SK-N-MC (cell line): ENCODE measurements around the gene HP1BP3.

Source experiments
- DNase-seq: peaks from one replicate; pipeline ENCODE4 v3.0.0-alpha.2; 2011; ENCODE audit warnings: low read depth, low spot score
- H3K27ac ChIP-seq: fragments of 200-600 bp; sonication (generic); 2 replicates; pipeline ENCODE4 v1.5.1; 2016; ENCODE audit warnings: mixed run types
- H3K36me3 ChIP-seq: fragments of 200-600 bp; sonication (generic); 2 replicates; pipeline ENCODE4 v1.6.1; 2017; ENCODE audit warnings: antibody characterized with exemption, low read length, mixed read lengths; ENCODE audit not compliant: insufficient read depth
- H3K4me3 ChIP-seq: fragments of 200-600 bp; sonication (generic); 2 replicates; pipeline ENCODE4 v1.5.1; 2016
- H3K9ac ChIP-seq: fragments of 200-600 bp; sonication (generic); 2 replicates; pipeline ENCODE4 v1.8.0; 2017; ENCODE audit warnings: mixed run types, mixed read lengths; ENCODE audit not compliant: insufficient read length
- H3K9me3 ChIP-seq: fragments of 200-600 bp; sonication (generic); 2 replicates; pipeline ENCODE4 v1.6.1; 2017; ENCODE audit warnings: low read depth, mild to moderate bottlenecking, antibody characterized with exemption, low read length, moderate library complexity, mixed read lengths
- EZH2 ChIP-seq: fragments of 200-600 bp; sonication (generic); IDR thresholded peaks from one replicate; pipeline ENCODE4 v1.6.1; 2017; ENCODE audit warnings: antibody characterized with exemption
- FOXP2 ChIP-seq: optimal IDR thresholded peaks from 2 replicates; pipeline ENCODE3; 2011; ENCODE audit warnings: mild to moderate bottlenecking, moderate library complexity; ENCODE audit not compliant: insufficient read depth; ENCODE audit errors: extremely low read length, control extremely low read depth
- POLR2AphosphoS5 ChIP-seq: IDR thresholded peaks from 2 replicates; pipeline ENCODE4 v1.6.1; 2012; ENCODE audit warnings: mild to moderate bottlenecking, low read depth, low read length, borderline replicate concordance

HP1BP3 gene

DNA sequence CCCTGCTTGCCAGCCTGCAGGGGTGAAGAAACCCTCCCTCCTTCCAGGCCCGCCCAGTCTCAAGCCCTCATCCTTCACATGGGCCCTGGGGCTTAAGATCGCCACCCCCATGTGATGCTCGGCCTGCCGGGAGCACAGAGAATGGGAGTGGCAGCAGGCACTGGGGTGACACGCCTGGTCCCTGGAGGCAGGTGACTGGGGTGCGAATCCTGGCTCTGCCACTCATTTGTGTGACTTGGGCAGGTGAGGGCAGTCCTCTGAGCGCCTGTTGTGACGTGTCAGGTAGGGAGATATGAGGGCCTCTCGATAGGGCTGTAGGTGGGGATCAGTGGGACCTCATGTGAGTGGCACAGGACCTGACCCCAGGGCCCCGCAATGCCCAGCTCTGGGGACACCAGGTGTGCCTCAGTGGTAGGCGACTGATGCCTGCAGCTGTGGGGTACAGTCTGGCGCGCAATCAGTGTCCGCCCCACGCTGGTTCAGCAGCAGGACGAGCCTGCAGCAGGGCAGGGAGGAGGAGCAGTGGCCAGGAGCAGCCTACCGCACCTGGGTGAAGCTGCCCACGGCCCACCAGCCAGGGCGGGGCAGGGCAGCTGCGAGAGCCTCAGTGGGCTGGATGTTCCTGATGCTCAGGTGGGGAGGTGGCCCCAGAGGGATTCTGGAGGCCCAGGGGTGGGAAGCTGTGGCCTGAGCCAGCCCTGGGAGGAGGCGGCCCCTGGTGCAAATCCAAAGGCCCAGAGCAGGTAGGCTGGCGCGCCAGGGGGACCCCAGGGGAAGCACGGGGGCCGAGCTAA, 60.8 kb downstream of the HP1BP3 start:
- TF ChIP-seq POLR2AphosphoS5 (no peak), FOXP2 (no peak), EZH2 (no peak)
- Histone ChIP-seq H3K4me3 (no peak overlapping the region), H3K9ac (no peak overlapping the region), H3K9me3 (no peaks in the 10 kb centered on the region), H3K36me3 (no peaks in the 10 kb centered on the region), H3K27ac (no peak overlapping the region)
- DNase-seq, result no peak

DNA sequence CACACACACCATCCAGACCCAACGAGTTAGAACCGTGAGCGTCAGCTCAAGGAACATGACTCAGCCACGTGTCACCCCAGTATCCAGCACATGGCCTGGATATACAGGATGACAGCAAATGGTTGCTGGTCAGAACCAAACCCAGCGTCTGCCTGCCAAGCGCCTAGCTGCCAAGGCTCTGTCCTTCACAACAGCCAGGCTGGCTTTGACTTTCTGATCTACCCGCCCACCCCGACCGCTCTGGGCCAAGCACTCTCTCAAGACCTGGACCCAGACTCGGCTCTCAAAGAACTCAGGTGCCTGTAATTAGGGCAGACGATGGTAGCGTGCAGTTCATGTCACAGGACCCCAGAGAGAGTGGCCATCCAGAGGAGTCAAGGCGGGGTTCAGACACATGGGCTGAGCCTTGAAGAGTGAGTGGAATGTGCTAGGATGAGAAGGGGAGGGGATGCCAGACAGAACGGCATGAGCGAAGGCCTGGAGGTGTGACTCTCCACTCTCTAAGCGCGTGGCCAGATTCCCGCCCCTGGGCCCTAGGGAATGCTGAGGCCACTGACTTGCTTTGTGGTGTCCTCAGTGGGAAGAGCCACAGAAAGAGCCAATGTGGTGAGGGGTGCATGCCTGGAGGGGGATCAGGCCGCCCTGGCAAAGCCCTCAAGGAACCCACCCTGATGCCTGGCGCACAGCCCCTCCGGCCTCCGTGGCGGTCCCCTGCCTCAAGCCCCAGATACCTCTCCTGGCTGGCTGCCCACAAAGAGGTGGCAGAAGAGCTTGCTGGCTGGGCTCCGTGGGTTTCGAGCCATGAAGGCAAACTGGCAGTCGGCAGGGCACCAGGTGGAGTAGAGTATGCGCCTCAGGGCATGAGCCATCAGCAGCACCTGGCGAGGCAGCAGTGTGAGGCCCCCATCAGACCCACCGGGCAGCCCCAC, 61.7 kb downstream of the HP1BP3 start:
- H3K27ac ChIP-seq, result no peak overlapping the region
- no peak overlapping the region for H3K9ac ChIP-seq

DNA sequence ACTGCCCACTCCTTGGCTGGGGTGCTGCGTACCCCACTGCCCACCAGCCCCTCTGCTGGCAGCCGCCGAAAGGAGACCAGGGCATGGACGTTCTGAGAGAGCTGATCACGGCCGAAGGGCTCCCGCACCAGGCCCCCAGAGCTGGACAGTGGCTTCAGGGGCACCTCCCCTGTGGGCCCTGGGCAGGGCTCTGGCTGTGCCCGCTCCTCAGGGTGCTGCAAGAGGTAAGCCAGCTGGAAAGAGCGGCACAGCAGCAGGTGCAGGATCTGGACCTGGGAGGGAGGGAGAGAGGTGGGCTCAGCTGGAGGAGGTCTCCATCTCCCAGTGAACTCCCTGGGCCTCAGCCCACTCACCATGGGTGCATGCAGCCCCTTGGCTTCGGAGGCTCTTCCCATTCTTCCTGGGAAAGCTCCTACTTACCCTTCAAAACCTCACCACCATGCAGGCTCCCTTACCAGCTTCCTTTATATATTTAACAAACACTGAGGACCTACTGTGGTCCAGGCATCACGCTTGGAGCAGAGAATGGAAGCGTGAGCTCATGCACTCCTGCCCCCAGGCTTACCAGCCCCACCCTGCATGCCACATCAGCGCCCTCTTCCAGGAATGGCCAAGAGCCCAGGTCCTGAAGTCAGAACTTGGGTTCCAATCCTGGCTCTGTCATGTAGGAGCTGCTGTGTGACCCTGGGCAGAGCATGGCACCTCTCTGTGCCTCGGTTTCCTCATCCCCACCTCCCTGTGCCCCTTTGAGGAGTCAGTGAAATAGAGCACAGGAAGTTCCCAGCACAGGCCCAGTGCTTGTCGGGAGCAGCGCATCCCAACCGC, 62.5 kb downstream of the HP1BP3 start:
- no peak for DNase-seq
- H3K4me3 ChIP-seq, result no peak overlapping the region
- H3K36me3 ChIP-seq, result no peaks in the 10 kb centered on the region
- no peak overlapping the region for H3K9ac ChIP-seq
- no peak overlapping the region for H3K27ac ChIP-seq
- H3K9me3 ChIP-seq, result no peaks in the 10 kb centered on the region
- TF ChIP-seq EZH2 (no peak), POLR2AphosphoS5 (no peak), FOXP2 (no peak)

More for the DNA sequence above, 61.7 kb downstream of the HP1BP3 start:
- TF ChIP-seq POLR2AphosphoS5, result no peak
- TF ChIP-seq EZH2, result no peak
- no peak for TF ChIP-seq FOXP2
- Histone ChIP-seq H3K9me3 (no peaks in the 10 kb centered on the region), H3K4me3 (no peak overlapping the region), H3K36me3 (no peaks in the 10 kb centered on the region)
- DNase-seq, result no peak

DNA sequence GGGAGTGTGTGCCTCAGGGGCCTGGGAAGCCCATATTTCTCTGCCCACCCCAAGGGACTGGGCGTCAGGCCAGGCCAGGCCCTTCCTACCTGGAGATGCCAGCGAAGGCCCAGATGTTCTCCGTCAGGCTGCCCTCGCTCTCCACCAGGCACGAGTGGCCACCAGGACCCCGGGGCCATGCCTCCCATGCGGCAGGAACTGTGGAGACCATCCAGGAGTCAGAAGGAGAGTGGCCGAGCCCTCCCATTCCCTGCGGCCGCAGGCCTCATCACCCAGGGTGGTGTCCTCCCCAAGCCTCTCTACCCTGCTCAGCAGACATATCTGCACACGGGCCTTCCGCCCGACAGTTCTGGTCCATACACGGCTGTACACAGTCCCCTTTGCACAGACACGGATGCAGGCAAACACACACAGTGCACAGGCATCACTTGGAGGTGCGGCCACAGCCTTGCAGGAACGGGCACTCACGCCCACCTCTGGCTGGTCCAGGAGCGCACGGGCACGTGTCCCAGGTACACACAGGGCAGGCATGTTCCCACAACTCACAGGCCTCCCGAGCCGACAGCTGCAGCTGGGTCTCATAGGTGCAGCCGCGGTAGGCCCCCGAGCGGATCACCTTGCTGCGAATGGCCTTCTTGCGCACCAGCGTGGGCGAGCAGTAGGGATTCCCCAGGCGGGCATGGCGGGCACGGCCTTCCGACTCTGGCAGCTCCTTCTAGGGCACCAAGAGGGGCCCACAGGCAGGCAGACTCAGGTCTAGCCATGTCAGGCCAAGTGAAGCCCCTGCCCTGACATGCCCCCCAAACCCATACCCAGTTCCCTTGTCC, 63.4 kb downstream of the HP1BP3 start:
- Histone ChIP-seq H3K36me3 (no peaks in the 10 kb centered on the region), H3K9me3 (no peaks in the 10 kb centered on the region), H3K4me3 (no peak overlapping the region), H3K27ac (no peak overlapping the region), H3K9ac (no peak overlapping the region)
- no peak for TF ChIP-seq POLR2AphosphoS5
- no peak for TF ChIP-seq EZH2
- no peak for TF ChIP-seq FOXP2
- no peak for DNase-seq

DNA sequence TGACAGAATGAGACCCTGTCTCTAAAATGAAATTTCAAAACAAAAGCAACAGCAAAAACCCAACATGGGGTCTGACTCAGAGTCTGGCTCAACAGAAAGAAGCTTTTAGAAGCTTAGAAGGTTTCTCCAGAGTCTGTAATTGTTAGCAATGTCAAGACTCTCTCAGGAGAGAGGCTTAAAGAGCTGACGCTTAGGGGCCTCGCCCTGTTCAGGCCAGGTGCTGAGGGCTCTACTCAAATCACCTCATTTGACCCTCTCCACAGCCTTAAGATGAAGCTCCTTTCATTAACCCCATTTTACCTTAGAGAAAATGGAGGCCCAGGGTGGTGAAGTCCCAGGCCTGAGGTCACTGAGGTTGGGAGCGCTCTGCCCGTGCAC, 64.0 kb downstream of the HP1BP3 start:
- H3K9me3 ChIP-seq, result no peaks in the 10 kb centered on the region
- H3K4me3 ChIP-seq, result no peak overlapping the region
- no peaks in the 10 kb centered on the region for H3K36me3 ChIP-seq
- TF ChIP-seq EZH2 (no peak), POLR2AphosphoS5 (no peak), FOXP2 (no peak)
- no peak overlapping the region for H3K27ac ChIP-seq
- no peak for DNase-seq
- H3K9ac ChIP-seq, result no peak overlapping the region

DNA sequence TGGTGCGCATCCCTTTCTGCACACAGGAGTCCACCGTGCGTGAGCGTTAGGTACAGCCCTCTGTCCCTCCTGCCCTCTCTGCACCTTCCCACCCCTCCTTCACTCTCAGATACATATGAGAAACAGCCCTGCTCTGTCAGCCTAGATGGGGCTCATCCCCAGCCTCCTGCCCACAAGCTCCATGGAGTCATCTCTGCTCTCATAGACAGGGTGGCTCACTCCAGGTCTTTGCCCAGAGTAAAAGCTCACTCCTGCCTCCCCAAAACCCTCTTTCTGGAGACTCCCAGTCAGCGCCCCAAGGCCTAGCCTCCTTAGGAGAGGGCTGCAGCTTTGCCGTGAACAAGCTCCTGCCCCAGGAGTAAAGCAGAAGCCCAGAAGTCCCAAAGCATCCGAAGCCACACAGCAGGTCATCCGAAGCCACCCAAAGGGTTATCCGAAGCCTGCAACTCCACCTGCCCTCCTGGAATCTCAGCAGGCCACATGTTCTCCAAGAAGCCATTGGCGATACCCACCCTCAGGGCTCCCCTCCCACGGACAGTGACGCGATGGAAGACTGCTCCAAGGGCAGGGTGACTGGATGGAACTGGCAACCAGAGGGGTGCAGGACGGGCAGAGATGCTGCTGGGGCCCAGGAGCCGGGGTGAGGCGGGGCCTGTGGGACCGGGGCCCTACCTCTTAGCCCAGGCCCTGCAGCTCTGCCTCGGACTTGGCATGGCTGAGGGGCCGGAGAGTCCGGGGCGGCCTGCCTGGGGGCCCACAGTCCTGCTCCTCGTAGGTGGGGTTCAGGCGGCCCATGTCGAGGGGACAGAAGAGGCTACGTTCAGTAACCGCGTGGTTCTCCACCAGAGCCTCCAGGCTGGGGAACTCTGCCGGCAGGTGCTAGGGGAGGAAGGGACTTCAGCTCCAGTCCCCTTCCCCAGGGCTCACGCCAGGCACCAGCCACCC, 65.7 kb downstream of the HP1BP3 start:
- no peaks in the 10 kb centered on the region for H3K9me3 ChIP-seq
- no peak overlapping the region for H3K4me3 ChIP-seq
- no peaks in the 10 kb centered on the region for H3K36me3 ChIP-seq
- H3K27ac ChIP-seq, result no peak overlapping the region
- TF ChIP-seq EZH2 (no peak), POLR2AphosphoS5 (no peak), FOXP2 (no peak)
- DNase-seq, result no peak
- no peak overlapping the region for H3K9ac ChIP-seq
